ENCODE results near the gene PCDHA8.

The PCDHA8 gene

GRCh38 chr5:140855772-140856674 is 15.0 kb downstream of the PCDHA8 start, which contains the start of gene PCDHA10:
TSS of gene PCDHA10 (plus strand) at chr5:140855897. CDS start at chr5:140856049, 152 bp downstream.
- peak within 1 kb of the TSS in 4 of 5 donors; percentile 37 to 57 (median 42) for H3K4me3 ChIP-seq (ENCODE audit: low read depth in 1 of 5, low read length in 5 of 5)

GRCh38 chr5:140857177-140857986 is 16.4 kb downstream of the PCDHA8 start:
- Histone ChIP-seq H3K4me3 (ENCODE audit: low read depth in 1 of 5, low read length in 5 of 5) (peak overlapping the region in 1 of 5 donors; percentile 29), H3K36me3 (ENCODE audit: control insufficient read depth in 5 of 5, insufficient read depth in 5 of 5, low read length in 5 of 5) (no peaks in the 10 kb centered on the region), H3K4me1 (ENCODE audit: control insufficient read depth in 5 of 5, insufficient read depth in 5 of 5, low read length in 5 of 5) (no peaks in the 10 kb centered on the region), H3K9ac (ENCODE audit: low read length in 5 of 5) (no peak overlapping the region), H3K9me3 (ENCODE audit: control insufficient read depth in 5 of 5, low read length in 5 of 5) (peaks cover 0 to 29% (median 20%) of the 10 kb centered on the region in 5 donors), H3K27me3 (ENCODE audit: control insufficient read depth in 5 of 5, insufficient read depth in 4 of 5, low read length in 5 of 5) (peaks cover 0 to 14% (median 4%) of the 10 kb centered on the region in 5 donors), H3K27ac (ENCODE audit: low read depth, low read length) (no peak overlapping the region)

More at GRCh38 chr5:140855772-140856674, 15.0 kb downstream of the PCDHA8 start, which contains the start of gene PCDHA10:
- peaks cover 0 to 7% (median 0%) of the 10 kb centered on the region in 5 donors for H3K27me3 ChIP-seq (ENCODE audit: control insufficient read depth in 5 of 5, insufficient read depth in 4 of 5, low read length in 5 of 5)
- no peak within 1 kb of the TSS for H3K9ac ChIP-seq (ENCODE audit: low read length in 5 of 5)
- no peaks in the 10 kb centered on the region for H3K4me1 ChIP-seq (ENCODE audit: control insufficient read depth in 5 of 5, insufficient read depth in 5 of 5, low read length in 5 of 5)
- H3K36me3 ChIP-seq (ENCODE audit: control insufficient read depth in 5 of 5, insufficient read depth in 5 of 5, low read length in 5 of 5): no peaks in the 10 kb centered on the region
- no peak within 1 kb of the TSS for H3K27ac ChIP-seq (ENCODE audit: low read depth, low read length)
- H3K9me3 ChIP-seq (ENCODE audit: control insufficient read depth in 5 of 5, low read length in 5 of 5): peaks cover 0 to 19% (median 13%) of the 10 kb centered on the region in 5 donors

GRCh38 chr5:140857987-140858240 is 16.9 kb downstream of the PCDHA8 start:
- no peak overlapping the region for H3K27ac ChIP-seq (ENCODE audit: low read depth, low read length)
- H3K27me3 ChIP-seq (ENCODE audit: control insufficient read depth in 5 of 5, insufficient read depth in 4 of 5, low read length in 5 of 5): peaks cover 0 to 14% (median 6%) of the 10 kb centered on the region in 5 donors
- peak overlapping the region in 1 of 5 donors; percentile 29 for H3K4me3 ChIP-seq (ENCODE audit: low read depth in 1 of 5, low read length in 5 of 5)
- H3K9ac ChIP-seq (ENCODE audit: low read length in 5 of 5): no peak overlapping the region
- H3K4me1 ChIP-seq (ENCODE audit: control insufficient read depth in 5 of 5, insufficient read depth in 5 of 5, low read length in 5 of 5): no peaks in the 10 kb centered on the region
- H3K36me3 ChIP-seq (ENCODE audit: control insufficient read depth in 5 of 5, insufficient read depth in 5 of 5, low read length in 5 of 5): no peaks in the 10 kb centered on the region
- H3K9me3 ChIP-seq (ENCODE audit: control insufficient read depth in 5 of 5, low read length in 5 of 5): peaks cover 0 to 35% (median 26%) of the 10 kb centered on the region in 5 donors

- no peak overlapping the region for H3K27ac ChIP-seq (ENCODE audit: low read depth, low read length)
- no peak overlapping the region for H3K4me3 ChIP-seq (ENCODE audit: low read depth in 1 of 5, low read length in 5 of 5)
- no peak overlapping the region for H3K9ac ChIP-seq (ENCODE audit: low read length in 5 of 5)
- H3K36me3 ChIP-seq (ENCODE audit: control insufficient read depth in 5 of 5, insufficient read depth in 5 of 5, low read length in 5 of 5): no peaks in the 10 kb centered on the region
- peaks cover 0 to 28% (median 21%) of the 10 kb centered on the region in 5 donors for H3K9me3 ChIP-seq (ENCODE audit: control insufficient read depth in 5 of 5, low read length in 5 of 5)
- H3K4me1 ChIP-seq (ENCODE audit: control insufficient read depth in 5 of 5, insufficient read depth in 5 of 5, low read length in 5 of 5): no peaks in the 10 kb centered on the region
- peaks cover 0 to 13% (median 10%) of the 10 kb centered on the region in 5 donors for H3K27me3 ChIP-seq (ENCODE audit: control insufficient read depth in 5 of 5, insufficient read depth in 4 of 5, low read length in 5 of 5)
Observed at GRCh38 chr5:140862441-140863295, 21.7 kb downstream of the PCDHA8 start.

- H3K9me3 ChIP-seq (ENCODE audit: control insufficient read depth in 5 of 5, low read length in 5 of 5): peaks cover 2 to 23% (median 15%) of the 10 kb centered on the region in 5 donors
- H3K27me3 ChIP-seq (ENCODE audit: control insufficient read depth in 5 of 5, insufficient read depth in 4 of 5, low read length in 5 of 5): peaks cover 0 to 13% (median 4%) of the 10 kb centered on the region in 5 donors
- H3K27ac ChIP-seq (ENCODE audit: low read depth, low read length): no peak within 1 kb of the TSS
- H3K9ac ChIP-seq (ENCODE audit: low read length in 5 of 5): no peak within 1 kb of the TSS
- H3K4me1 ChIP-seq (ENCODE audit: control insufficient read depth in 5 of 5, insufficient read depth in 5 of 5, low read length in 5 of 5): no peaks in the 10 kb centered on the region
- no peaks in the 10 kb centered on the region for H3K36me3 ChIP-seq (ENCODE audit: control insufficient read depth in 5 of 5, insufficient read depth in 5 of 5, low read length in 5 of 5)
- peak within 1 kb of the TSS in 3 of 5 donors; percentile 17 to 42 (median 22) for H3K4me3 ChIP-seq (ENCODE audit: low read depth in 1 of 5, low read length in 5 of 5)
Observed at GRCh38 chr5:140868721-140869554, 28.0 kb downstream of the PCDHA8 start, which contains the start of gene PCDHA11. TSS of gene PCDHA11 (plus strand) at chr5:140868957. CDS start at chr5:140869104, 147 bp downstream.

GRCh38 chr5:140869555-140869886 is 28.5 kb downstream of the PCDHA8 start:
- H3K9me3 ChIP-seq (ENCODE audit: control insufficient read depth in 5 of 5, low read length in 5 of 5): peaks cover 2 to 23% (median 15%) of the 10 kb centered on the region in 5 donors
- no peaks in the 10 kb centered on the region for H3K36me3 ChIP-seq (ENCODE audit: control insufficient read depth in 5 of 5, insufficient read depth in 5 of 5, low read length in 5 of 5)
- H3K27me3 ChIP-seq (ENCODE audit: control insufficient read depth in 5 of 5, insufficient read depth in 4 of 5, low read length in 5 of 5): peaks cover 0 to 13% (median 4%) of the 10 kb centered on the region in 5 donors
- no peaks in the 10 kb centered on the region for H3K4me1 ChIP-seq (ENCODE audit: control insufficient read depth in 5 of 5, insufficient read depth in 5 of 5, low read length in 5 of 5)
- H3K9ac ChIP-seq (ENCODE audit: low read length in 5 of 5): no peak overlapping the region
- peak overlapping the region in 2 of 5 donors; percentile 22 to 27 for H3K4me3 ChIP-seq (ENCODE audit: low read depth in 1 of 5, low read length in 5 of 5)
- no peak overlapping the region for H3K27ac ChIP-seq (ENCODE audit: low read depth, low read length)

GRCh38 chr5:140870221-140871201 is 29.5 kb downstream of the PCDHA8 start:
- Histone ChIP-seq H3K9ac (ENCODE audit: low read length in 5 of 5) (no peak overlapping the region), H3K36me3 (ENCODE audit: control insufficient read depth in 5 of 5, insufficient read depth in 5 of 5, low read length in 5 of 5) (no peaks in the 10 kb centered on the region), H3K4me1 (ENCODE audit: control insufficient read depth in 5 of 5, insufficient read depth in 5 of 5, low read length in 5 of 5) (no peaks in the 10 kb centered on the region), H3K4me3 (ENCODE audit: low read depth in 1 of 5, low read length in 5 of 5) (peak overlapping the region in 1 of 5 donors; percentile 25), H3K9me3 (ENCODE audit: control insufficient read depth in 5 of 5, low read length in 5 of 5) (peaks cover 4 to 23% (median 18%) of the 10 kb centered on the region in 5 donors), H3K27me3 (ENCODE audit: control insufficient read depth in 5 of 5, insufficient read depth in 4 of 5, low read length in 5 of 5) (peaks cover 0 to 16% (median 4%) of the 10 kb centered on the region in 5 donors), H3K27ac (ENCODE audit: low read depth, low read length) (no peak overlapping the region)

Data from subcutaneous abdominal adipose tissue (tissue), 5 donors.